ENCODE data around the gene UBE2R2. TPM values are rescaled to one million over a fixed set of nuclear protein-coding genes. Genes with fewer than 3 reads are reported as not detected.

UBE2R2 gene
- total and polyA plus RNA-seq, 2 of the 8 experiments (the other 6 are each of a cell fraction or from before 2014, with no cell fraction given): 19.4 to 42.1 TPM

GRCh38 chr9:33914887-33915628 lies 98.1 kb downstream of the UBE2R2 start:
- no peak overlapping the region for H4K8ac ChIP-seq (ENCODE audit: extremely low read depth, insufficient read depth, low read length)
- no peak overlapping the region for H3K14ac ChIP-seq (ENCODE audit: insufficient read length)
- H2BK5ac ChIP-seq (ENCODE audit: low read depth, low read length): no peak overlapping the region
- 69% methylated on average over 3 of the region's 3 CpGs; no CpG with 5 or more reads in 1 of the 2 experiments for WGBS, 2 experiments (ENCODE audit: extremely low coverage in 1 of 2, insufficient coverage in 1 of 2, insufficient read length in 1 of 2, insufficient replicate concordance in 2 of 2, low coverage in 1 of 2, low lambda C conversion rate in 2 of 2, missing lambda C conversion rate in 1 of 2)
- no peak overlapping the region for H2AK5ac ChIP-seq (ENCODE audit: low read depth, low read length)
- H4K20me1 ChIP-seq (replicated peaks in 1 of 2; ENCODE audit: control insufficient read depth in 1 of 2, insufficient read depth in 2 of 2, low read length in 2 of 2): no peaks in the 10 kb centered on the region
- H2AFZ ChIP-seq (ENCODE audit: low read length): no peak overlapping the region
- H3K9ac ChIP-seq (replicated peaks in 1 of 4; ENCODE audit: extremely low read depth in 1 of 4, low read depth in 3 of 4, low read length in 3 of 4): no peak overlapping the region
- H3K4me3 ChIP-seq (ENCODE audit: extremely low read depth in 1 of 4, insufficient read depth in 2 of 4, low read depth in 3 of 4, low read length in 4 of 4): no peak overlapping the region
- no peak overlapping the region for H3K4ac ChIP-seq (replicated peaks; ENCODE audit: insufficient read length, low read depth, low read length)
- FAIRE-seq (no peak), DNase-seq (ENCODE audit: low read depth in 1 of 2, low spot score in 2 of 2) (no peak)
- H3K9me3 ChIP-seq (ENCODE audit: insufficient read depth in 2 of 2, low read depth in 1 of 2, low read length in 1 of 2): no peaks in the 10 kb centered on the region
- H2BK12ac ChIP-seq (ENCODE audit: low read depth, low read length): no peak overlapping the region
- no peaks in the 10 kb centered on the region for H3K79me1 ChIP-seq (ENCODE audit: low read depth, low read length)
- H3K36me3 ChIP-seq (ENCODE audit: control insufficient read depth in 2 of 4, insufficient read depth in 4 of 4, low read length in 3 of 4): peaks cover 0 to 50% (median 13%) of the 10 kb centered on the region in 4 experiments; a peak in 5 of 8 replicates
- CTCF ChIA-PET (ENCODE audit: partially characterized antibody): interaction anchor here (0.9 to 5.8 kb wide), 4 partner anchors 9 to 159 kb away, joined by 3 to 37 read pairs (median 6); no protein-coding TSS in a partner anchor
- no peak overlapping the region for H3K23ac ChIP-seq (ENCODE audit: insufficient read length)
- H3K56ac ChIP-seq (replicated peaks; ENCODE audit: insufficient read length, low read depth, low read length): no peak overlapping the region
- H2BK120ac ChIP-seq (replicated peaks; ENCODE audit: low read depth, low read length): no peak overlapping the region
- POLR2A ChIA-PET (ENCODE audit: partially characterized antibody): interaction anchor here (1.6 kb wide), 1 partner anchor 9 kb away, joined by 3 read pairs; no protein-coding TSS in a partner anchor
- no peak overlapping the region for H2BK15ac ChIP-seq (ENCODE audit: low read length)
- no peak for TF ChIP-seq EZH2 (IDR thresholded peaks at IDR 0.05; ENCODE audit: low read depth, low read length, severe bottlenecking)
- TF ChIP-seq CEBPB (IDR thresholded peaks at IDR 0.05; ENCODE audit: low read depth, low read length): peak; percentile 48; the same call in 1 of the 2 replicates
- H3K27me3 ChIP-seq (replicated peaks in 1 of 4; ENCODE audit: control insufficient read depth in 3 of 4, extremely low read depth in 1 of 4, insufficient read depth in 3 of 4, low read length in 3 of 4): no peaks in the 10 kb centered on the region
- no peak overlapping the region for H4K91ac ChIP-seq (replicated peaks; ENCODE audit: insufficient read length, low read length)
- no peaks in the 10 kb centered on the region for H3K23me2 ChIP-seq (ENCODE audit: low read depth, low read length)
- H3K79me2 ChIP-seq (ENCODE audit: control insufficient read depth in 1 of 2, insufficient read depth in 2 of 2, low read length in 2 of 2): no peaks in the 10 kb centered on the region
- peaks cover 0 to 3% (median 0%) of the 10 kb centered on the region in 4 experiments; a peak in 1 of 7 replicates for H3K4me1 ChIP-seq (replicated peaks in 1 of 4; ENCODE audit: control insufficient read depth in 3 of 4, insufficient read depth in 4 of 4, low read length in 3 of 4)
- H2BK20ac ChIP-seq (ENCODE audit: low read length): no peak overlapping the region
- no peak overlapping the region for H3K4me2 ChIP-seq (ENCODE audit: insufficient read depth in 1 of 2, low read depth in 2 of 2, low read length in 2 of 2)
- H4K5ac ChIP-seq (ENCODE audit: insufficient read length, low read depth, low read length): no peak overlapping the region
- H3K27ac ChIP-seq (ENCODE audit: low read depth, low read length): no peak overlapping the region
- no peak overlapping the region for H3K18ac ChIP-seq (ENCODE audit: extremely low read depth, low read length)
